Neural cell (in vitro differentiated cells): ENCODE results near the gene MPP3. TPM values are rescaled to one million over a fixed set of nuclear protein-coding genes. Genes with fewer than 3 reads are reported as not detected.

Experiments
- H2AFZ ChIP-seq: fragments of 200-600, 300-800 bp; sonication (generic), shearing (Covaris generic); 2 replicates; pipeline ENCODE4 v1.6.0; 2014; ENCODE audit warnings: low read depth, mild to moderate bottlenecking, antibody characterized with exemption, low read length, moderate library complexity
- H3F3A ChIP-seq: fragments of 200-600 bp; shearing (Covaris generic); 2 replicates; pipeline ENCODE4 v1.6.1; 2016; ENCODE audit warnings: mild to moderate bottlenecking, moderate library complexity, mixed read lengths, antibody characterized with exemption, low read length; ENCODE audit not compliant: insufficient read depth, poor library complexity, severe bottlenecking
- H3K27ac ChIP-seq: fragments of 200-600, 300-800 bp; sonication (generic), shearing (Covaris generic); 2 replicates; pipeline ENCODE4 v1.5.1; 2014; ENCODE audit warnings: mild to moderate bottlenecking, low read length, moderate library complexity
- H3K27me3 ChIP-seq: fragments of 300-800, 200-600 bp; sonication (generic), shearing (Covaris generic); 2 replicates; pipeline ENCODE4 v1.6.0; 2014; ENCODE audit warnings: mild to moderate bottlenecking, low read depth, low read length, moderate library complexity; ENCODE audit not compliant: insufficient read depth
- H3K36me3 ChIP-seq: fragments of 300-800, 200-600 bp; sonication (generic), shearing (Covaris generic); 2 replicates; pipeline ENCODE4 v1.5.1; 2014; ENCODE audit warnings: mild to moderate bottlenecking, antibody characterized with exemption, low read length, moderate library complexity; ENCODE audit not compliant: insufficient read depth
- H3K4me2 ChIP-seq: fragments of 300-800, 200-600 bp; sonication (generic), shearing (Covaris generic); 2 replicates; pipeline ENCODE4 v1.6.0; 2014; ENCODE audit warnings: mild to moderate bottlenecking, low read length
- H3K4me3 ChIP-seq: fragments of 300-800, 200-600 bp; sonication (generic), shearing (Covaris generic); 2 replicates; pipeline ENCODE4 v1.5.1; 2014; ENCODE audit warnings: mild to moderate bottlenecking, low read length, moderate library complexity
- H3K79me2 ChIP-seq: fragments of 200-600 bp; shearing (Covaris generic); replicated peaks from 2 replicates; pipeline ENCODE4 v1.6.0; 2014; ENCODE audit warnings: mild to moderate bottlenecking, low read length, moderate library complexity; ENCODE audit not compliant: insufficient read depth
- H3K9ac ChIP-seq: fragments of 300-800, 200-600 bp; sonication (generic), shearing (Covaris generic); 2 replicates; pipeline ENCODE4 v1.6.1; 2016; ENCODE audit warnings: mild to moderate bottlenecking, low read length, mixed read lengths
- H3K9me2 ChIP-seq: fragments of 200-600 bp; shearing (Covaris generic); 2 replicates; pipeline ENCODE4 v1.6.1; 2016; ENCODE audit warnings: mild to moderate bottlenecking, low read length, mixed read lengths; ENCODE audit not compliant: insufficient read depth
- H3K9me3 ChIP-seq: fragments of 200-600, 300-800 bp; sonication (generic), shearing (Covaris generic); 2 replicates; pipeline ENCODE4 v1.6.1; 2016; ENCODE audit warnings: mild to moderate bottlenecking, mixed run types, low read length, moderate library complexity, mixed read lengths
- H4K20me1 ChIP-seq: fragments of 200-600 bp; shearing (Covaris generic); 2 replicates; pipeline ENCODE4 v1.6.1; 2016; ENCODE audit warnings: mild to moderate bottlenecking, mixed run types; ENCODE audit not compliant: insufficient read depth
- EP300 ChIP-seq: fragments of 450-650 bp; conservative IDR thresholded peaks from 2 replicates; pipeline ENCODE4 v1.6.1; 2014; ENCODE audit warnings: antibody characterized with exemption, mild to moderate bottlenecking, moderate library complexity; ENCODE audit not compliant: poor library complexity, severe bottlenecking
- EZH2 ChIP-seq: fragments of 200-600, 300-800 bp; shearing (Covaris generic), sonication (generic); IDR thresholded peaks from 2 replicates; pipeline ENCODE4 v1.6.1; 2014; ENCODE audit warnings: antibody characterized with exemption, low read length, borderline replicate concordance, mild to moderate bottlenecking; ENCODE audit not compliant: insufficient read depth, poor library complexity, severe bottlenecking
- MXI1 ChIP-seq: fragments of 450-650 bp; conservative IDR thresholded peaks from 2 replicates; pipeline ENCODE4 v1.6.1; 2014; ENCODE audit warnings: antibody characterized with exemption, mild to moderate bottlenecking; ENCODE audit not compliant: poor library complexity, severe bottlenecking
- POLR2AphosphoS5 ChIP-seq: IDR thresholded peaks from 2 replicates; pipeline ENCODE4 v1.6.1; 2012
- RAD21 ChIP-seq: fragments of 450-650 bp; conservative IDR thresholded peaks from 2 replicates; pipeline ENCODE4 v1.6.1; 2014; ENCODE audit warnings: antibody characterized with exemption, mild to moderate bottlenecking, moderate library complexity
- SMC3 ChIP-seq: fragments of 450-650 bp; conservative IDR thresholded peaks from 2 replicates; pipeline ENCODE4 v1.6.1; 2014; ENCODE audit warnings: antibody characterized with exemption, mild to moderate bottlenecking, moderate library complexity; ENCODE audit not compliant: poor library complexity
- TAF1 ChIP-seq: IDR thresholded peaks from 2 replicates; pipeline ENCODE4 v1.6.1; 2012; ENCODE audit warnings: low read depth
- polyA plus RNA-seq: library from polyadenylated mRNA; depleted of rRNA; stranded (reverse); fragments of >200 nt; gene quantifications from 2 replicates; pipeline ENCODE4 v1.2.3, GENCODE V29; 2014
- TF ChIP-seq, protein P1 (sequence below): IDR thresholded peaks from 2 replicates; pipeline ENCODE4 v1.6.1; 2012; ENCODE audit warnings: borderline replicate concordance
- TF ChIP-seq, protein P2 (sequence below): fragments of 450-650 bp; IDR thresholded peaks from 2 replicates; pipeline ENCODE4 v1.5.1; 2014; ENCODE audit warnings: antibody characterized with exemption, mild to moderate bottlenecking, moderate library complexity; ENCODE audit not compliant: poor library complexity, severe bottlenecking

The MPP3 gene
- polyA plus RNA-seq, 1 donor from 2014 or later, result 48.1 TPM

DNA sequence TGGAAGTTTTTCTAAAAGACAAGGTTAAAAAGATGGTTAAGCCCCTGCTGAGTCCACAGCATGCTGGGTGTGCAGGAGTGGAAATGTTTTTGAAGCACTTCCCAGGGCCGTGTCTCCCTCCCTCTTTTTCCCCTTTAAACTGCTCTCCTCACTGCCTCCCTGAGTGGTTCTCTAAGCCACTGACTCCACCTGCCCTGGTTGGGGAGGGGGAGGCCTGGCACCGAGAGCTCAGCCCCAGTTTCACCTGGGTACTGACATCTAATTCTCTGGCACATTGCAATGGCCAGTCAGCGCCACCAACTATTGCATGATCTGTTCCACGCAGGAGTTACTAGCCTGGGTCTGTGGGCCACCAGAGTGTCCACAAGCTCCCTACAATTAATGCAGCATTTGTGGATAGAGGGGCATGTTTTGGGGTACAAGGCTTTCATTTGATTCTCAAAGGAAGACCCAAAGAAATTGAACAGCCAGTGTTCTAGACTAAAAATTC, 22.7 kb downstream of the MPP3 start:
- H3K9me3 ChIP-seq, result no peaks in the 10 kb centered on the region
- H4K20me1 ChIP-seq, result no peaks in the 10 kb centered on the region
- no peaks in the 10 kb centered on the region for H3F3A ChIP-seq
- H3K4me3 ChIP-seq, result no peak overlapping the region
- no peak overlapping the region for H3K9ac ChIP-seq
- no peaks in the 10 kb centered on the region for H3K27me3 ChIP-seq
- H3K27ac ChIP-seq, result no peak overlapping the region
- H2AFZ ChIP-seq, result no peak overlapping the region
- H3K4me2 ChIP-seq, result no peak overlapping the region
- H3K36me3 ChIP-seq, result peaks cover 5% of the 10 kb centered on the region
- H3K79me2 ChIP-seq, result no peaks in the 10 kb centered on the region
- no peak for TF ChIP-seq MXI1
- TF ChIP-seq EP300, result no peak
- TF ChIP-seq SMC3, result no peak
- TF ChIP-seq, protein P1, sequence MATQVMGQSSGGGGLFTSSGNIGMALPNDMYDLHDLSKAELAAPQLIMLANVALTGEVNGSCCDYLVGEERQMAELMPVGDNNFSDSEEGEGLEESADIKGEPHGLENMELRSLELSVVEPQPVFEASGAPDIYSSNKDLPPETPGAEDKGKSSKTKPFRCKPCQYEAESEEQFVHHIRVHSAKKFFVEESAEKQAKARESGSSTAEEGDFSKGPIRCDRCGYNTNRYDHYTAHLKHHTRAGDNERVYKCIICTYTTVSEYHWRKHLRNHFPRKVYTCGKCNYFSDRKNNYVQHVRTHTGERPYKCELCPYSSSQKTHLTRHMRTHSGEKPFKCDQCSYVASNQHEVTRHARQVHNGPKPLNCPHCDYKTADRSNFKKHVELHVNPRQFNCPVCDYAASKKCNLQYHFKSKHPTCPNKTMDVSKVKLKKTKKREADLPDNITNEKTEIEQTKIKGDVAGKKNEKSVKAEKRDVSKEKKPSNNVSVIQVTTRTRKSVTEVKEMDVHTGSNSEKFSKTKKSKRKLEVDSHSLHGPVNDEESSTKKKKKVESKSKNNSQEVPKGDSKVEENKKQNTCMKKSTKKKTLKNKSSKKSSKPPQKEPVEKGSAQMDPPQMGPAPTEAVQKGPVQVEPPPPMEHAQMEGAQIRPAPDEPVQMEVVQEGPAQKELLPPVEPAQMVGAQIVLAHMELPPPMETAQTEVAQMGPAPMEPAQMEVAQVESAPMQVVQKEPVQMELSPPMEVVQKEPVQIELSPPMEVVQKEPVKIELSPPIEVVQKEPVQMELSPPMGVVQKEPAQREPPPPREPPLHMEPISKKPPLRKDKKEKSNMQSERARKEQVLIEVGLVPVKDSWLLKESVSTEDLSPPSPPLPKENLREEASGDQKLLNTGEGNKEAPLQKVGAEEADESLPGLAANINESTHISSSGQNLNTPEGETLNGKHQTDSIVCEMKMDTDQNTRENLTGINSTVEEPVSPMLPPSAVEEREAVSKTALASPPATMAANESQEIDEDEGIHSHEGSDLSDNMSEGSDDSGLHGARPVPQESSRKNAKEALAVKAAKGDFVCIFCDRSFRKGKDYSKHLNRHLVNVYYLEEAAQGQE, result no peak
- no peak for TF ChIP-seq EZH2
- no peak for TF ChIP-seq TAF1
- TF ChIP-seq, protein P2, sequence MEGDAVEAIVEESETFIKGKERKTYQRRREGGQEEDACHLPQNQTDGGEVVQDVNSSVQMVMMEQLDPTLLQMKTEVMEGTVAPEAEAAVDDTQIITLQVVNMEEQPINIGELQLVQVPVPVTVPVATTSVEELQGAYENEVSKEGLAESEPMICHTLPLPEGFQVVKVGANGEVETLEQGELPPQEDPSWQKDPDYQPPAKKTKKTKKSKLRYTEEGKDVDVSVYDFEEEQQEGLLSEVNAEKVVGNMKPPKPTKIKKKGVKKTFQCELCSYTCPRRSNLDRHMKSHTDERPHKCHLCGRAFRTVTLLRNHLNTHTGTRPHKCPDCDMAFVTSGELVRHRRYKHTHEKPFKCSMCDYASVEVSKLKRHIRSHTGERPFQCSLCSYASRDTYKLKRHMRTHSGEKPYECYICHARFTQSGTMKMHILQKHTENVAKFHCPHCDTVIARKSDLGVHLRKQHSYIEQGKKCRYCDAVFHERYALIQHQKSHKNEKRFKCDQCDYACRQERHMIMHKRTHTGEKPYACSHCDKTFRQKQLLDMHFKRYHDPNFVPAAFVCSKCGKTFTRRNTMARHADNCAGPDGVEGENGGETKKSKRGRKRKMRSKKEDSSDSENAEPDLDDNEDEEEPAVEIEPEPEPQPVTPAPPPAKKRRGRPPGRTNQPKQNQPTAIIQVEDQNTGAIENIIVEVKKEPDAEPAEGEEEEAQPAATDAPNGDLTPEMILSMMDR, result no peak
- no peak for TF ChIP-seq RAD21
- TF ChIP-seq POLR2AphosphoS5, result no peak
- no peaks in the 10 kb centered on the region for H3K9me2 ChIP-seq

DNA sequence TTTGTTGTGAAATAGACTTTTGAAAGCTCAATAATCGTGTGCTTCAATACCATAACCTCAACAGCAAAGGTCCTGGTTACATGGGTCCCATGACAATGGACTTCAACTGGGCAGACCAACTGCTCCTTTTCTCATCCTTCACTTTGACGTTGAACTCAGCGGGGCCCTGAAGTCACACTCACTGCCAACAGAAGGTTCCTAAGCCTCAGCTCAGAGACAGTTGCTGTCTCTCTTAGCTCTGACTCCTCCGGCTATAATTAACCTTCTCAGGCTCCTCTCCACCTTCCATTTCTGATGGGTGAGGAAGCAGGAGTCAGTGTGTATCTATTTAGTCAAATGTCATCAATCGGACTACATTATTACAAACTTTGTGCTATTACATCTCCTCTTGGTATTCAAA, 23.8 kb downstream of the MPP3 start:
- H3K27ac ChIP-seq, result no peak overlapping the region
- H3K27me3 ChIP-seq, result no peaks in the 10 kb centered on the region
- H3K9me3 ChIP-seq, result no peaks in the 10 kb centered on the region
- H3F3A ChIP-seq, result no peaks in the 10 kb centered on the region
- no peaks in the 10 kb centered on the region for H4K20me1 ChIP-seq
- no peak overlapping the region for H3K9ac ChIP-seq
- H3K36me3 ChIP-seq, result peaks cover 5% of the 10 kb centered on the region
- H3K9me2 ChIP-seq, result no peaks in the 10 kb centered on the region
- H3K4me3 ChIP-seq, result no peak overlapping the region
- H3K79me2 ChIP-seq, result no peaks in the 10 kb centered on the region
- TF ChIP-seq EZH2, result no peak
- no peak for TF ChIP-seq RAD21
- TF ChIP-seq MXI1, result no peak
- TF ChIP-seq, protein P2, result no peak
- H3K4me2 ChIP-seq, result no peak overlapping the region
- no peak overlapping the region for H2AFZ ChIP-seq
